Kidney capillary endothelial cell (primary cell): ENCODE measurements around the gene GRM5.
"Not testable (repeated sequence)": the region's sequence is repeated elsewhere in the genome, so short reads cannot be mapped to it uniquely, and the experiment has no call there.

Source experiments
- DNase-seq: peaks from one replicate; pipeline ENCODE4 v3.0.0-alpha.2; 2018; ENCODE audit warnings: low spot score

GRM5 gene

DNA sequence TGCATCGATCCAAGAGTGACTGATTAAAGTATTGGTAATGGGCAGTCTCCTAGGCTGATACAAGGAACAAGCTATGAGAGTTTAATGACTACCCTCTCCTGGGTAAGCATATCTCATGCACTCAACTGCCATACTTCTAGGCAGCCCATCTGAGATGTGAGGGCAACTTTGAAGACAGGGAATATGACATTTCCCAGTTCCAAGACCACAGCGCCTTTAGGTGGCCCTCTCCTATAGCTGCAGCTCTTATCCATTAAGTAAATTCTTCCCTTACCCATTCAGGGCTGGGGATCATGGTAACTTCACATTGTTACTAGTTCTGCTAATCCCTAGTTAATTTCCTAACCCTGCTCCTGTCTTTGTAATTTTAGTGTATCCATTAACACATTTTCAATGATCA lies 570.9 kb downstream of the GRM5 start:
- DNase-seq = no peak

- DNase-seq = no peak
Measured at GRCh38 chr11:88491674-88492073, 574.1 kb downstream of the GRM5 start.

DNA sequence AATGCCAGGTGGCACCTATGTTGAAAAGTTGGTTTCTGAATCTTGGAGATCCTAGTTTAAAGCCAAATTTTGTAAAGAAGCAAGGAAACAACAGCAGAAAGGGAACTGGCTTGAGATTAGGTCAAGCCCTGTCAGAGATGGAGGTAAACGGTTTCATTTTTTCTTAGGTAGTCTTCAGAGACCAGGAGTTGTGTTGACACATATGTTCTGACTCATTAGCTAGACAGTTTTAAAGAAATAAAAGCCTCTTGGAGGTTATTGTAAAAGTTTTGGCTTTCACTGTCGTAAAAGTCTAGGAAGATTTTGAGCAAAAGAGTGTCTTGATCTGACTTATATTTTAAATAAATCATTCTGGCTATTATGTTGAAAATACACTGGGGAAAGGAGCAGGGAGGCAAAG lies 576.8 kb downstream of the GRM5 start:
- DNase-seq = no peak

DNA sequence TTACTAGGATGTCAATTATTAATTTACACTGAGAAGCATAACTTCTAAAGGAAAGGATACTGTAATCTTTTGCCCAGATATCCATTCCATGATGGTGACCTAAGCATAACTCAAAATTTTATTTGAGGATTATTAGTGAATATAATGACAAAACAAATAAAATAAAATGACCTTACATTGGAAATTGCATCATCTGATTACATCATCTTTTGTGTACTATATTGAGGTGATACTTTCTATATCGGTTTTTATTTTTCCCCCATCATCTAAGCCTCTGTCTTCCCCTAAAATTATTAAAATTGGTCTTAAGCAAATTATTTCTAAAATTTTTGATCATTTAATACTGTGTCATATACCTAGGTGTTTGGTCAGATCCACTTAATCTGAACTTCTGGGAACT lies 578.1 kb downstream of the GRM5 start:
- DNase-seq = no peak

GRCh38 chr11:88484873-88485621 lies 580.7 kb downstream of the GRM5 start:
- DNase-seq = peak; percentile 46

DNA sequence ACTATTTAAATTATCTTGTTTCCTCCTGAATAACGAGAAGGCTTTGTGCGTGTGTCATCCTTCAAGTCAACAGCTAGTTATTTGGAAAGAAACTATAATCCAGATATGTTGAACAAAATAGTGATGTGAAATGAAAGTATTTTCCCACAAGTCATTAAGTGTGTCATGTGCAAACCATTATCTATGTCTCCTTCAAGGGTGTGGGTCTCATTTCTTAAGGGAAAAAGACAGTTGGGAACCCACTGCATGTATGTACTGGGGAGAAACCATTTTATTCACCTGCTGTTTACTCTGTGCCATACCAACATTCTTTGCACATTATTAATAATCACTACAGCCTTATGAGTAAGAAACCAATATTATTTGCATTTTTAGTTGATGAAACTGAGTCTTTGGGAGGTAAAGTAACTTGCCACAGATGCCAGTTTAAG lies 582.9 kb downstream of the GRM5 start:
- DNase-seq = no peak

DNA sequence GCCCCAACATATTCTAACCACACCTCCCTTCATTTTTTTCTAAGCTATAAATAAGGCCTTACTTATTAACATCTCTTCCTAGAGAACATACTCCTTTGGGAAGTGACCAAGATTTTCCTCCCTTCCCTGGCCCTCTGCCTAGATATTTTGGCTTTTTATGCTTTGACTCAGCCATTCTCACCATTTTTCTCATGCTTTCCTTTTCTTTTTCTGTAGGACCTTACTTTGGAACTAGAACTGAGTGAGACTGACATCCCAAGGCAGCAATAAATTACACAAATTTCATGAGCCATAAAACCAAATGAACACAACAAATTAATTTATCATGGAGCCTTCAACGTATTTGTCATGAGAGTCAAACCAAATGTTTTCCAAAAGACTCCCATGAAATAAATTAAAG lies 585.6 kb downstream of the GRM5 start:
- DNase-seq = no peak

DNA sequence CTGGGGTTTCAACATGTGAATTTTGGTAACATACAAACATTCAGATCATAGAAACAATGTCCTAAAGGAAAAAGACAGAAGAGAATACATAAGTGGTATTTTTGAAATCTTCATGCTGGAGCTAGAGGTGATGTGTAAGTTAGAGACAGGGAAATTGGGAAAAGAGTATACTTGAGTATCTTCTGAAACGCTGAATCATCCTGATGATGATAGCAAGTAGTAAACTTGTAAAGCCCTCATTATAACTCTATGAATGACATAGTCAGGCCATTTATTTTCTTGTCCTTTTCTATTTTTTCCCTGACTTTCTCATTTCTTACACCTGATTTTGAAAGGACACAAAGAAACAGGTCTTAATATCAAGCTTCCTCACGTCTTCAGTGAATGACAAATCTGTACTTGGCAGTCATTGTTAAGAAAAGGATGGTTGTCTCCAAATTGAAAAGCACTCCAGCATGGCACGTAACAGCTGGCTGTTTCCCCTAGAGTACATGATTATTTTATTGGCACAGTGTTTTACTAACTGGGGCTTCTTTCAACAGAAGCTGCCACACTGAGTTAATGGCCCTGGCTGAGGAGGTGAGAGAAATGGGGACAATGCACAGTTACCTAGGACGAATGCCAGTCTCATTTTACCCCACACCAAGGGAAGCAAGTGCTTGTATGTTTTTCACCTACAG lies 587.5 kb downstream of the GRM5 start:
- no peak for DNase-seq

DNA sequence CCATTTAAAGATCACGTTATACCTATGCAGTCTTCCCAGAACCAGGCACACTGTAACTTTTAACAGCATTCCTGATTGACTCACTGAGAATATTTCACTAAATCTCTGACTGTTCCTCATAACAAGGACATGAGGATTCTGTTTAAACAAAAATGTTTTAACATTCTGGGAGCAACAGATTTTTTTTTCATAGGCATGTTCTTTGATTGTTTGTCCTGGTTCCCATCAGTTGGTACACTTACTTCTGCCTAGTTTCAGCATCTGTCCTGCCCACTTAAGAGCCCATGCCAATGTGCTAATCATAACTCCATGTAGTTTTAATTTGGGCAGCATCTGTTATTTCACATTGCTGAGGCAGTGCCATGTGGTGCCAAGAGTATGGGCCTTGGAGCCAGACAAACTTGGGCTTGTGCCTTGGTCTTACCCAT lies 589.8 kb downstream of the GRM5 start:
- no peak for DNase-seq

DNA sequence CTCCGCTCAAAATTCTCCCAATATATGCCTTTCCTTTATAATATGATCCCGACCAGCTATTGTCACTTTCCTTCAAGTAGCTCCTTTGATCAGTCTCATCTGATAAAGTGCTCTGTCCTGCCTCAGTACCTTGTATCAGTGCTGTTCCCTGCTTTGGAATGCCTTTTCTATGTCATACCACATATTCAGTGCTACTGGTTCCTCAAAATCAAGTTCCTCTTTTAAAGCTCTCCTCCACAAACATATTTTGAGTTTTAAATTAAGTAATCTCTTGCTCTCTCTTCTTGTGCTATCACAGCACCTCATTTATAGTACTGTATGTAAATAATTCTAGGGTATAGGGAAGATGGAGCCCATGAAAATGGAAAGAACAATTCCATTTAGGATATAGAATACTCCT lies 591.1 kb downstream of the GRM5 start:
- no peak for DNase-seq

DNA sequence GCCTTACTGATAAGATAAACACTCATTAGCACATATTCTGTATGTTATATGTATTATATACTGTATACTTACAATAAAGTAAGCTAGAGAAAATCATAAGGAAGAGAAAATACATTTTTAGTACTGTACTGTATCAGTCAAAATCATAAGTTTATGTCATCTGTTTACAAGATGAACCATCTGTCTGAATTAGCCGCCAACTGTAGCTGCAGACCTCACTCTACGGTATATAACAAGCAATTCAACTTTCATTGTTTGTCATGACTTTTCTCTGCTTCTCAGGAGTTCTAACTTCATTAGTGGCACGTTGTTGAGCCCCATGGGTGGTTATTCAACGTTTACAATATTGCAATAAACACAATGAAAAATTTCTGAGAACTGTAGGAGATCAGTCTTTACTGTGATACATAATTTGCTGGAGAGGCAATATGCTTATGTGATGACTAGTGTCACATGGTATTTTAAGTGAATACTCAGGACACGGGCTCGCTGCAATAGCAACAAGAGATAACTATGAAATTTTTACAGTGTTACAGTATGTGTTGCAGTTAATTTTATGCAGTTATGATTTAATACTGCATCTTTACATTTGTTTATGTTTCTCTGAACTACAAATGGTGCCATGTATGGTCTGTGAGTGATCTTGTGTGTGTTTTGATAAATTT lies 596.1 kb downstream of the GRM5 start:
- DNase-seq = no peak

GRCh38 chr11:88464528-88464927 lies 601.3 kb downstream of the GRM5 start:
- no peak for DNase-seq

- not testable (repeated sequence) for DNase-seq
Measured at GRCh38 chr11:88463301-88463700, 602.5 kb downstream of the GRM5 start.

GRCh38 chr11:88458047-88458446 lies 607.7 kb downstream of the GRM5 start:
- not testable (repeated sequence) for DNase-seq

GRCh38 chr11:88455974-88456373 lies 609.8 kb downstream of the GRM5 start:
- DNase-seq = no peak

DNA sequence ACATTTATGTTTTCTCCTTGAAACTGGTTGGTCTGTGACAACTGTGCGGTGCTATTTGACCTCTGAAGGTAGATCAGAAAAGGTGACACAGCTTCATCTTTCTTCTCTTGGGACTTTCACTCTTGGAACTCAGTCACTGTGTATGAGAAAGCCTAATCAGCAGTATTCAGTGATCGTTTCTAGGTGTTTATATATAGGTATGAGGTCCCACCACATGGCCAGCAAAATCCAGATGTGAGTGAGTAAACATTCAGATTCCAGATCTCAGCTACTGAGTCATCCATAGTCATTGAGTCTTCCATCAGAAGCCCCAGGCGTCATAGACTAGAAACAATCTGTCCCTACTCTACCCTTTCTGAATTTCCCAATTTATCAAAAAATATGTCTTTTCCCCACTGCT lies 610.9 kb downstream of the GRM5 start:
- DNase-seq = no peak
